Posterior cingulate gyrus (tissue), 11 donors: ENCODE data around the gene TMPRSS9.
A peak's percentile ranks its signal among the peaks of the same experiment; 100 is the strongest.
"Not testable (repeated sequence)": the region's sequence is repeated elsewhere in the genome, so short reads cannot be mapped to it uniquely, and the experiment has no call there.

Experiments
- DNase-seq, 10 donors: peaks; one replicate each; pipeline versions ENCODE4 v3.0.0 to v3.0.0-alpha.2; 2020 to 2021; ENCODE audit warnings: mixed read lengths in 3 of 10
- intact Hi-C: fragments of 100-400 bp; cut with DNase I; formaldehyde crosslinking; loops from one replicate; pipeline ENCODE4 v1.15.1; 2023

TMPRSS9 gene

GRCh38 chr19:2446381-2446780 lies 86.3 kb downstream of the TMPRSS9 start:
- no peak for DNase-seq
- intact Hi-C loops, result no loop called here

- no peak for DNase-seq
- intact Hi-C loops, result no loop called here
Observed at GRCh38 chr19:2449019-2449418, 89.0 kb downstream of the TMPRSS9 start.

- DNase-seq, result no peak
- intact Hi-C loops, result no loop called here
Observed at GRCh38 chr19:2451138-2451537, 91.1 kb downstream of the TMPRSS9 start.

GRCh38 chr19:2451741-2452140 lies 91.7 kb downstream of the TMPRSS9 start:
- intact Hi-C loops, result no loop called here
- DNase-seq, result peak in 1 of 10 donors; percentile 37

- DNase-seq, result no peak
- intact Hi-C loops, result no loop called here
Observed at GRCh38 chr19:2453431-2454025, 93.5 kb downstream of the TMPRSS9 start.

GRCh38 chr19:2454199-2454961 lies 94.3 kb downstream of the TMPRSS9 start:
- intact Hi-C loops, result no loop called here
- no peak for DNase-seq

- intact Hi-C loops, result no loop called here
- DNase-seq, result no peak
Observed at GRCh38 chr19:2454962-2455850, 95.1 kb downstream of the TMPRSS9 start.

- intact Hi-C loops, result no loop called here
- peak in 2 of 10 donors; percentile 77 to 85 for DNase-seq
Observed at GRCh38 chr19:2455851-2456570, 95.9 kb downstream of the TMPRSS9 start.

GRCh38 chr19:2457394-2458037 lies 97.5 kb downstream of the TMPRSS9 start:
- intact Hi-C loops, result no loop called here
- DNase-seq, result no peak

GRCh38 chr19:2458054-2458453 lies 98.0 kb downstream of the TMPRSS9 start:
- DNase-seq, result no peak
- intact Hi-C loops, result no loop called here

GRCh38 chr19:2458776-2459175 lies 98.7 kb downstream of the TMPRSS9 start:
- intact Hi-C loops, result not testable (repeated sequence)

GRCh38 chr19:2460245-2460644 lies 100.2 kb downstream of the TMPRSS9 start:
- intact Hi-C loops, result no loop called here
- no peak for DNase-seq

More at GRCh38 chr19:2458776-2459175, 98.7 kb downstream of the TMPRSS9 start:
- DNase-seq, result not testable (repeated sequence)

GRCh38 chr19:2461751-2462634 lies 101.9 kb downstream of the TMPRSS9 start:
- DNase-seq, result peak in 4 of 10 donors; percentile 31 to 90 (median 58)
- intact Hi-C loops, result no loop called here

GRCh38 chr19:2462635-2463421 lies 102.8 kb downstream of the TMPRSS9 start:
- intact Hi-C loops, result no loop called here

GRCh38 chr19:2463694-2464093 lies 103.6 kb downstream of the TMPRSS9 start:
- intact Hi-C loops, DNase-seq: not testable (repeated sequence)

More at GRCh38 chr19:2462635-2463421, 102.8 kb downstream of the TMPRSS9 start:
- peak; percentile 76 to 97 (median 84) for DNase-seq

GRCh38 chr19:2464389-2464788 lies 104.3 kb downstream of the TMPRSS9 start:
- intact Hi-C loops, result no loop called here
- DNase-seq, result no peak

- no peak for DNase-seq
- intact Hi-C loops, result no loop called here
Observed at GRCh38 chr19:2468596-2468995, 108.5 kb downstream of the TMPRSS9 start.
